Superior temporal gyrus (tissue), 1 donor: ENCODE results near the gene ERVV-1.
"Not testable (repeated sequence)": the region's sequence is repeated elsewhere in the genome, so short reads cannot be mapped to it uniquely, and the experiment has no call there.

Experiments
- DNase-seq: peaks from one replicate; pipeline ENCODE4 v3.0.0-alpha.2; 2016; ENCODE audit errors: extremely low spot score

Gene ERVV-1

DNA sequence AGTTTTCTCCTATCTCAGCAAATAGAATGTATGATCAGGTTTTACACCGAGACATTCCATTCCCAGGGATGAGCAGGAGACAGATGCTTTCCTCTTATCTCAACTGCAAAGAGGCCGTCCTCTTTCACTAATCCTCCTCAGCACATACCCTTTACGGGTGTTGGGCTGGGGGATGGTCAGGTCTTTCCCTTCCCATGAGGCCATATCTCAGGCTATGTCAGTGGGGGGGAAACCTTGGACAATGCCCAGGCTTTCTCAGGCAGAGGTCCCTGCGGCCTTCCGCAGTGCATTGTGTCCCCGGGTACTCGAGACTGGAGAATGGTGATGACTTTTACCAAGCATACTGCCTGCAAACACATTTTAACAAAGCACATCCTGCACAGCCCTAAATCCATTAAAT is 14.6 kb downstream of the ERVV-1 start:
- not testable (repeated sequence) for DNase-seq

DNA sequence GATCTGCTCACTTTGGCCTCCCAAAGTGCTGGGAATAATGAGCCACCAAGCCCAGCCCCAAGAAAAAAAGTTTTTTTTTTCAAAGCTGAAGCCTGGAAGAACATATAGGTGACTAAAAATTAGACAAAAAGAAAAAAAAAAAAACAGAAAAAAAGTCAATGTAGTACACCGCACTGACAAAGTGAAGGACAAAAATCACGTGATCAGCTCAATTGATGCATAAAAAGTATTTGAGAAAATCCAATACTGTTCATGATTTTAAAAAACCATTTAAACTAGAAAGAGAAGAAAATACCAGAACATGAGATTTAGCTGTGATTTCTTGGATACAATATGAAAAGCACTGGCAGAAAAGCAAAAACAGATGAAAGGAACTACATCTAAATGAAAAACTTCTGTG is 20.3 kb downstream of the ERVV-1 start:
- no peak for DNase-seq

DNA sequence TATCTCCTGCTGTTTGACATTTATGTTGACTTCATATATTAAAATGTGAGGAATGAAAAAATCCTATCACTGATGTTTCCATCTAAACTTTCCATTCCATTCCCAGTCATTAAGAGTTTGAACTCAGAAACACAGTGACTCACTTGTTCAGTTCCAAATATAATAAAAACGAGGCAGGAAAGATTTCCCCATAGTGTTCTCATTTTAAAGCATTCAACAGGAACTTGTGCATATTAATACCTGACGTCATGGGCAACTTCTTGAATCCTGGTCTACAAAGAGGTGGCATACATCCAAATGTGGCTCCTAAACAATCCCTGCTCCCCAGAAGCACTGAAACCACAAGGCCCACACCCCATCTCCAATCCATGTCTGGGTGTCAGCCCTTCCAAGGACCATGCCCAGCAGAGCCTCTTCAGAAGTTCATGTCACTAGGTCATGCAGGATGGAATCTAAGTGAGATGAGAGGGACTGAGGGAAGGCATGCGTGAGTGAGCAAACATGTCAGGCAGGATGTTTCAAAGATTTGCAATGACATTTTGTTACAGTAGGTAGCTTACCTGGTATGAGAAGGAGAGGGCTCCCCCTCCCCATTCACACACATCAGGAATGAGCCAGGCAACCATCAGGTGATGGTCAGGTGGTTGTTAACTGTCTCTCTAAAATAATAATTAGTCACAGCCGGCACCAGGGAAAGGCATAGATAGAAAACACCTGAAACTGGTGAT is 21.4 kb downstream of the ERVV-1 start:
- no peak for DNase-seq

DNA sequence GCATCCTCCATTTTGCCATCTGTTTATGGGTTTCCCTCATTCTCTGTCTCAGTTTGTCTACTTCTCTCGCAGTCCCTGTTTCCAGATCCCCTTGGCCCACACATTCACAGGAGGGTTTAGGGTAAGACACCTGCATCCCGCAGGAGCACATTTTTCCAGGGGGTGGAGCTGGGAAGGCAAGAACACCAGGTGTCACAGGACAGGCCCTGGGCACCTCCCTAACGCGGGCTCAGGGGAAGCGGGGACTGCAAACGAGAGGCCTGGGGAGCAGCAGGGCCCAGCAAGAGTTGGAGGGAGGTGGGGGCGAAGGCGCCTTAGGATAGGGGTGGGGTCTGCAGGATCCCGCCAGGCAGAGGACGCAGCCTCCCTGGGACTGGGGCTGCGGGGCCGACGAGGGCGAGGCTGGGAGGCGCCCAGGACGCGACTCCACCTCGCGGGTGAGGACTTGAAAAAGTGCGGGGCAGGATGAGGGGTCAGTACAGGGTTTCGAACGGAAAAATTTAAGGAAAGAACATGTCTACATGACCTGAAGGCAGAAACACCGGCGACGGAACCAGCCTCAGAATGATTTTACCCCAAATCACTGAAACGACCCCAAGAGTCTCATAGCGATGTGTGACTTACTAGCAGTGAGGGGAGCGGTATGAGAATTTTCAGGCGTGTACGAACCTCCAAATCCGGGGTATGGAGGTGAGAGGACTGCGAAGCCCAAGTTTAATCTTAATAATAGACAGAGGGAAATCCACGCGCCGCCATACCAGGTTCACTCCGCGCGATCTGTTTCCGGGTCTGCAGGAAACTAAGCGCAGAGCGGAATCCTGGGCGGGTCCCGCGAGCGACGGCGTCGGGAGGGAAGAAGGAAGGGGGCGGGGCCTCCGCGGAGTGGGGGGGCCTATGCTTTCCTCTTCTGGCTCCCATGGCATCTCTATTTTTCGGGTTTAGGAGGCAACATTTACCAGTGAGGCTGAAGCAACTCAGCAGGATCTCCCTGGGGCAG is 23.7 kb downstream of the ERVV-1 start:
- DNase-seq: peak; percentile 13

DNA sequence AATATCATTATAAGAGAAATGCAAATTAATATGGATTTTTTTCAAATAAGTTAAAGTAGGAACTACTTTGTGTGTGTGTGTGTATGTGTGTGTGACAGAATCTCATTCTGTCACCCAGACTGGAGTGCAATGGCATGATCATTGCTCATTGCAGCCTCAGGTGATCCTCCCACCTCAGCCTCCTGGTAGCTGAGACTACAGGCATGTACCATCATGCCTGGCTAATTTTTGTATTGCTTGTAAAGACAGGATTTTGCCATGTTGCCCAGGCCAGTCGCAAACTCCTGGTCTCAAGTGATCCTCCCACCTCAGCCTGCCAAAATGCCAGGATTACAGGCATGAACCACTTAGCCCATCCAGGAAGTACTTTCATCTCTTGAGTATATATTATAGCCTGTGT is 27.6 kb downstream of the ERVV-1 start:
- DNase-seq: no peak

DNA sequence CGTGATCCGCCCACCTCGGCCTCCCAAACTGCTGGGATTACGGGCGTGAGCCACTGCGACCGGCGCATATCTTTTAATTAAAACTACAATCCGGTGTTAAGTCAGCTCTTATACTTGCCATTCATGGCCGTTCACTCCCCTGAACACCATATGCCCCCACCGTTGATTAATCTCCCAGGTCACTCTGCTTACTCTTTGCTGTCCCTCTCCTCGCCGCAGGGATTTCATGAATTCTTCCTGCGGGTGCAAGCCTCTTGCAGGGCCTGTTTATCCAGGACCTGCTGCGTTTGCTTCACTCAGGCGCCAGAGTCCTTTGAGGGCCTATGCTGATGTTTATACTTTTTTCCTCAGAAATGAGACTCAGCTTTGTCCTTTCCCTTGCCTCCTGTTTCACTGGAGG is 31.8 kb downstream of the ERVV-1 start:
- DNase-seq: no peak

DNA sequence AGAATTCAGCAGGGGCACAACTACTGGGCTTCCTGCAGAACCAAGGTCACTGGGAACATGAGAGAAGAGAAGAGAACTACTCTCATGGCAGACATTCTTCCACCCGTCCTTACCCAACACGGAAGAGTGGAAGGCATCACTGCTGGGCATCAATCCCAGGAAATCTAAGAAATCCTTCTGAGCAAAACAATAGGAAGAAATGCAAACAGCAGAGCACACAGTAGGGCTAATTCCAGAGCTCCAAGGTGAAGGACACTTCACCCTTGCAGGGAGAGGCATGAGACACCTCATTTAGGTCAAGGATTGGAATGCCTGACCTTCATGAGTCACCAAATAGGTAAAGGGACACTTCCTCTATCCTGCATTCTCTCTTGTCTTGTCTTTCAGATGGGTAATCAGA is 33.7 kb downstream of the ERVV-1 start:
- DNase-seq: no peak

DNA sequence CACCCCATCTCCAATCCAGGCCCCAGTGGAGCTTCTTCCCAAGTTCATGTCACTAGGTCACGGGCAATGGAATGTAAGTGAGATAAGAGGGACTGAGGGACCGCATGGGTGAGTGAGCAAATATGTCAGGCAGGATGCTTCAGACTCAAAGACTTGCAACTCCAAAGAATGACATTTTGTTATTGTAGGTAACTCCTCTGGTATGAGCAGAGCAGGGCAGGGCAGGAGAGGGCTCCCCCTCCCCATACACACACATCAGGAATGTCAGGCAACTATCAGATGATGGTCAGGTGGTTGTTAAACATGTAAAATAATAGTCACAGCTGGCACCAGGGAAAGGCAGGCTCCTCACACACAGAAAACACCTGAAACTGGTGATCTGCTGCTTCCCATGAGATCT is 41.4 kb downstream of the ERVV-1 start:
- no peak for DNase-seq

DNA sequence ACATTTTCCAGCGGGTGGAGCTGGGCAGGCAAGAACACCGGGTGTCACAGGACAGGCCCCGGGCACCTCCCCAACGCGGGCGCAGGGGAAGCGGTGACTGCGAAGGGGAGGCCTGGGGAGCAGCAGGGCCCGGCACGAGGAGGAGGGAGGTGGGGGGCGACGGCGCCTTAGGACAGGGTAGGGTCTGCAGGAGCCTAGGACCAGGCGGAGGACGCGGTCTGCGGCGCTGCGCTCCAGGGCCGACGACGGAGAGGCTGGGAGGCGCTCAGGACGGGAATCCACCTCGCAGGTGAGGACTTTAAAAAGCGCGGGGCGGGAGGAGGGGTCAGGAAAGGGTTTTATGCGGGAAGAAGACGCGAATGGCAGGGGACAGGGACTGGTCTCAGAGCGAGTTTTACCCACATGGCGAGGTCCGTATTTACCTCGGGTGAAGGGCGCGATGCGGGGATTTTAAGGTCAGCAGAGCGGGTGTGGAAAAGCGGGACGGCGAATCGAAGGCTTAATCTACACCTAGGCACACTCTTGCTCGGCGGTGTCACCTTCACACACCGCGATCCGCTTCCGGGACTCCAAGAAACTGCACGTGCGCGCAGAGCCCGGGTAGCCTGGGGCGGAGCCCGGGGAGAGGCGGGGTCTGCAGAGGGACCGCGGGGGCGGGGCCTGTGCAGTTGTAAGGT is 44.3 kb downstream of the ERVV-1 start:
- no peak for DNase-seq
